ENCODE data around the gene IQCH. TPM values are rescaled to one million over a fixed set of nuclear protein-coding genes. Genes with fewer than 3 reads are reported as not detected.

The IQCH gene
- total RNA-seq, 1 experiment from 2014 or later, result 1.9 TPM

- peaks cover 21% of the 10 kb centered on the region for H3K36me3 Mint-ChIP-seq
- ATAC-seq (no peak), DNase-seq (ENCODE audit: low spot score) (no peak)
- POLR2A ChIA-PET, result no interaction called here
- peaks cover 15% of the 10 kb centered on the region for H3K27me3 Mint-ChIP-seq (ENCODE audit: low read depth)
- H3K9me3 Mint-ChIP-seq, result peaks cover 16% of the 10 kb centered on the region
- H3K4me1 Mint-ChIP-seq, result peaks cover 11% of the 10 kb centered on the region; the same call in 1 of the 2 replicates
- CTCF ChIA-PET, result interaction anchor here (1.8 kb wide), 1 partner anchor 305 kb away, joined by 4 read pairs; no protein-coding TSS in a partner anchor
- TF ChIP-seq TEAD4 (CRISPR knock-in tag; IDR thresholded peaks at IDR 0.05) (no peak), NFYB (CRISPR knock-in tag; conservative IDR thresholded peaks at IDR 0.05; ENCODE audit: low read depth) (no peak), JAZF1 (CRISPR knock-in tag; IDR thresholded peaks at IDR 0.05) (no peak), FOXP4 (CRISPR knock-in tag; IDR thresholded peaks at IDR 0.05) (no peak), FOXJ3 (CRISPR knock-in tag; IDR thresholded peaks at IDR 0.05; ENCODE audit: borderline replicate concordance) (no peak)
- TF ChIP-seq, protein P1, sequence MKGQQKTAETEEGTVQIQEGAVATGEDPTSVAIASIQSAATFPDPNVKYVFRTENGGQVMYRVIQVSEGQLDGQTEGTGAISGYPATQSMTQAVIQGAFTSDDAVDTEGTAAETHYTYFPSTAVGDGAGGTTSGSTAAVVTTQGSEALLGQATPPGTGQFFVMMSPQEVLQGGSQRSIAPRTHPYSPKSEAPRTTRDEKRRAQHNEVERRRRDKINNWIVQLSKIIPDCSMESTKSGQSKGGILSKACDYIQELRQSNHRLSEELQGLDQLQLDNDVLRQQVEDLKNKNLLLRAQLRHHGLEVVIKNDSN (CRISPR knock-in tag; IDR thresholded peaks at IDR 0.05), result no peak
- no peak overlapping the region for H3K27ac Mint-ChIP-seq
- H3K4me3 Mint-ChIP-seq, result no peak overlapping the region
Observed at GRCh38 chr15:67251318-67251717, 3.3 kb upstream of the IQCH start.

DNA sequence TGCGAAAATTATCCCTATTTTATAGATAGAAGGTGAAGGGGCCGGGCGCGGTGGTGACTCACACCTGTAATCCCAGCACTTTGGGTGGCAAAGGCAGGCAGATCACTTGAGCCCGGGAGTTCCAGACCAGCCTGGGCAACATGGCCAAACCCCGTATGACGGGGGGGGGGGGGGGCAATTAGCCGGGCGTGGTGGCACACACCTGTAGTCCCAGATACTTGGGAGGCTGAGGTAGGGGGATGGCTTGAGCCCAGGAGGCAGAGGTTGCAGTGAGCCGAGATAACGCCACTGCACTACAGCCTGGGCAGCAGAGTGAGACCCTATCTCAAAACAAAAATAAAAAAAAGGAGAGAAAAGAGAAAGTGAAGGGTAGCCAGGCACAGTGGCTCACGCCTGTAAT, 1.5 kb upstream of the IQCH start:
- Mint-ChIP-seq H3K4me3 (peak overlapping the region; percentile 100), H3K9me3 (no peaks in the 10 kb centered on the region; the same call in 1 of the 2 replicates), H3K4me1 (peaks cover 11% of the 10 kb centered on the region; the same call in 1 of the 2 replicates), H3K27me3 (ENCODE audit: low read depth) (peaks cover 25% of the 10 kb centered on the region), H3K36me3 (peaks cover 4% of the 10 kb centered on the region), H3K27ac (no peak overlapping the region)
- ChIA-PET CTCF (interaction anchor here (1.6 kb wide), 1 partner anchor 13 kb away, joined by 4 read pairs; no protein-coding TSS in a partner anchor), POLR2A (no interaction called here)
- TF ChIP-seq NR2C2 (CRISPR knock-in tag; IDR thresholded peaks at IDR 0.05) (no peak), NFYB (CRISPR knock-in tag; conservative IDR thresholded peaks at IDR 0.05; ENCODE audit: low read depth) (no peak), SMAD4 (CRISPR knock-in tag; IDR thresholded peaks at IDR 0.05) (no peak), ZNF121 (CRISPR knock-in tag; IDR thresholded peaks at IDR 0.05) (0 out of 2 replicates have a peak, but pooled peaks have one; percentile 22)
- DNase-seq (ENCODE audit: low spot score), result no peak
- ATAC-seq, result no peak

DNA sequence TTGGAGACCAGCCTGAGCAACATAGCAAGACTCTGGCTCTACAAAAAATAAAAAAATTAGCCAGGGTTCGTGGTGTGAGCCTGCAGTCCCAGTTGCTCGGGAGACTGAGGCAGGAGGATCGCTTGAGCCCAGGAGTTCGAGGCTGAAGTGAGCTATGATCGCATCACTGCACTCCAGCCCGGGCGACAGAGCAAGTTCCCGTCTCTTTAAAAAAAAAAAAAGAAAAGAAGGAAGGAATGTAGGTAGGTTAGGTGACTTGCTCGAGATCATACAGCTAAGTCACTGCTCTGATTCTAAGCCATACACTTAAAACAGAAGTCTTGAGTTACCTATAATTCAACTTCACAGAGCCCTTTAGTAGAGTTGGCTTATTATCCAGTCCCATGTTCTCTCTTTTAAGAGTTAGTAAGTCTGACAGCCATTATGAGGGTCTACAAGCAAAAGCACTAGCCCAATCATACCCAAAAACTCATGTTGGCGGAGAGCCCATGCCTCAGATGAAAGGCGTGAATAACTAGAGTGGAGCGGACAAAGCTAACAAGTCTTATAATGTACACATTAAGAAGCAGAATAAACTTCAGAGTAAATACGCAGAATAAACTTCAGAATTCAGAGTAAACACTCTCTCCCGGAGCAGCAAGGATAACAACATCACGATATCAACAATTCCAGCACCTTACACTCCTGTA, 893 bp upstream of the IQCH start:
- Mint-ChIP-seq H3K9me3 (no peaks in the 10 kb centered on the region), H3K27ac (peak overlapping the region; percentile 95), H3K27me3 (ENCODE audit: low read depth) (peaks cover 25% of the 10 kb centered on the region), H3K36me3 (peaks cover 2% of the 10 kb centered on the region; the same call in 1 of the 2 replicates), H3K4me1 (peaks cover 11% of the 10 kb centered on the region; the same call in 1 of the 2 replicates), H3K4me3 (peak overlapping the region; percentile 100)
- ATAC-seq (no peak; the same call in 1 of the 2 replicates), DNase-seq (ENCODE audit: low spot score) (no peak)
- no peak for TF ChIP-seq E2F1 (CRISPR knock-in tag; IDR thresholded peaks at IDR 0.05)
- TF ChIP-seq, protein P2, sequence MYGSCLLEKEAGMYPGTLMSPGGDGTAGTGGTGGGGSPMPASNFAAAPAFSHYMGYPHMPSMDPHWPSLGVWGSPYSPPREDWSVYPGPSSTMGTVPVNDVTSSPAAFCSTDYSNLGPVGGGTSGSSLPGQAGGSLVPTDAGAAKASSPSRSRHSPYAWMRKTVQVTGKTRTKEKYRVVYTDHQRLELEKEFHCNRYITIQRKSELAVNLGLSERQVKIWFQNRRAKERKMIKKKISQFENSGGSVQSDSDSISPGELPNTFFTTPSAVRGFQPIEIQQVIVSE (CRISPR knock-in tag; IDR thresholded peaks at IDR 0.05; ENCODE audit: borderline replicate concordance), result no peak
- no peak for TF ChIP-seq ATF6 (CRISPR knock-in tag; IDR thresholded peaks at IDR 0.05)
- ChIA-PET POLR2A (no interaction called here), CTCF (interaction anchor here (1.6 to 2.1 kb wide), 2 partner anchors 14 to 307 kb away, joined by 4 to 9 read pairs; no protein-coding TSS in a partner anchor)
